K562 (cell line): Measurements from ENCODE around the gene SLC35G1. TPM values are rescaled to one million over a fixed set of nuclear protein-coding genes. Genes with fewer than 3 reads are reported as not detected.

ENCODE experiments used
- ATAC-seq: fragments of 200-7000 bp; cut with Tn5 transposase; 3 replicates; pipeline ENCODE4 v1.9.1; 2020; ENCODE audit warnings: moderate library complexity
- BruUV-seq: library from RNA; stranded (reverse); fragments of 400-500 nt; replicated peaks from 2 replicates; lab custom pipeline; 2021; lab: Mats Ljungman, UMichigan
- CTCF ChIA-PET: fragments of 300-600 bp; formaldehyde crosslinking; extraction: SDS; loops from one replicate; lab custom pipeline; 2021; ENCODE audit warnings: low intra/inter-chr PET ratio; lab: Yijun Ruan, JAX
- POLR2A ChIA-PET: fragments of 300-600, 350-650 bp; sonication (Branson Sonifier 250); formaldehyde crosslinking; extraction: SDS; loops from one replicate; lab custom pipeline; 2021; ENCODE audit warnings: antibody characterized with exemption, inconsistent platforms; lab: Yijun Ruan, JAX
- DNase-seq, 4 experiments: peaks; one replicate each; pipeline versions ENCODE4 v3.0.0 to v3.0.0-alpha.2; 2011 to 2018; ENCODE audit warnings: low spot score in 3 of 4, mixed read lengths in 3 of 4; ENCODE audit errors: extremely low read depth in 1 of 4
- FAIRE-seq: peaks from 2 replicates; lab custom pipeline; 2011; peaks lifted over from hg19 to GRCh38; lab: Jason Lieb, UNC
- H2AFZ ChIP-seq: 2 replicates; pipeline ENCODE4 v1.6.0; 2011; ENCODE audit warnings: low read depth, low read length, control low read depth, inconsistent platforms
- H3K27ac ChIP-seq: fragments of 200-600 bp; 3 replicates; pipeline ENCODE4 v1.8.0; 2011; ENCODE audit warnings: low read depth, mild to moderate bottlenecking, control low read depth, inconsistent platforms, low read length, moderate library complexity, mixed read lengths; ENCODE audit errors: extremely low read depth
- H3K27me3 ChIP-seq, 2 experiments: fragments of 300-600 bp in 1 of 2; 2 replicates in 1 of 2; 3 replicates in 1 of 2; pipeline versions ENCODE4 v1.6.0 to v1.8.0; 2011; ENCODE audit warnings: inconsistent platforms in 2 of 2, low read length in 2 of 2, mild to moderate bottlenecking in 1 of 2, mixed read lengths in 1 of 2, moderate library complexity in 1 of 2; ENCODE audit not compliant: control insufficient read depth in 2 of 2, insufficient read depth in 2 of 2
- H3K36me3 ChIP-seq: fragments of 300-600 bp; 3 replicates; pipeline ENCODE4 v1.8.0; 2011; ENCODE audit warnings: mild to moderate bottlenecking, low read length, inconsistent platforms; ENCODE audit not compliant: control insufficient read depth, insufficient read depth
- H3K4me1 ChIP-seq, 2 experiments: fragments of 200-600 bp in 1 of 2; replicated peaks in 1 of 2; 2 replicates in 1 of 2; 3 replicates in 1 of 2; pipeline versions ENCODE4 v1.5.1 to v1.8.0; 2011; ENCODE audit warnings: inconsistent platforms in 2 of 2, low read length in 2 of 2, mild to moderate bottlenecking in 1 of 2, mixed read lengths in 1 of 2, moderate library complexity in 1 of 2; ENCODE audit not compliant: control insufficient read depth in 2 of 2, insufficient read depth in 2 of 2
- H3K4me2 ChIP-seq: 2 replicates; pipeline ENCODE4 v1.6.1; 2011; ENCODE audit warnings: low read length, control low read depth, inconsistent platforms, mixed read lengths; ENCODE audit not compliant: insufficient read depth
- H3K4me3 ChIP-seq: fragments of 200-600 bp; sonication (generic), shearing (Covaris generic); 2 replicates; pipeline ENCODE4 v1.5.1; 2016; ENCODE audit warnings: control low read depth, inconsistent platforms
- H3K79me2 ChIP-seq: fragments of 200-600 bp; 3 replicates; pipeline ENCODE4 v1.8.0; 2011; ENCODE audit warnings: low read length, inconsistent platforms; ENCODE audit not compliant: control insufficient read depth, insufficient read depth
- H3K9ac ChIP-seq, 2 experiments: 2 replicates each; pipeline versions ENCODE4 v1.6.0 to v1.6.1; 2011; ENCODE audit warnings: low read depth in 2 of 2, low read length in 2 of 2, control low read depth in 1 of 2, inconsistent platforms in 1 of 2, mild to moderate bottlenecking in 1 of 2, mixed read lengths in 1 of 2; ENCODE audit not compliant: insufficient read depth in 1 of 2
- H3K9me1 ChIP-seq: one replicate; pipeline ENCODE4 v1.6.0; 2011; ENCODE audit warnings: inconsistent platforms, mild to moderate bottlenecking, low read length, moderate library complexity; ENCODE audit not compliant: control insufficient read depth, insufficient read depth
- H3K9me3 ChIP-seq: replicated peaks from 2 replicates; pipeline ENCODE4 v1.5.1; 2011; ENCODE audit warnings: low read depth, low read length, inconsistent platforms; ENCODE audit not compliant: control insufficient read depth, insufficient read depth
- H4K20me1 ChIP-seq: replicated peaks from 2 replicates; pipeline ENCODE4 v1.6.1; 2011; ENCODE audit warnings: low read length, inconsistent platforms, mixed read lengths; ENCODE audit not compliant: control insufficient read depth, insufficient read depth
- CBX8 ChIP-seq: fragments of 200-600 bp; sonication (generic); IDR thresholded peaks from 2 replicates; pipeline ENCODE4 v1.6.1; 2012; ENCODE audit warnings: borderline replicate concordance, mixed run types, low read depth, mild to moderate bottlenecking, moderate library complexity, mixed read lengths, low read length, control low read depth, inconsistent platforms; ENCODE audit not compliant: poor library complexity, severe bottlenecking; ENCODE audit errors: extremely low read depth
- CEBPG ChIP-seq, 3 experiments: fragments of 200-800 bp in 1 of 3; sonication (Bioruptor generic) in 1 of 3; sonication (generic) in 1 of 3; formaldehyde crosslinking in 1 of 3; IDR thresholded peaks in 2 of 3; conservative IDR thresholded peaks in 1 of 3; 2 replicates each; pipeline versions ENCODE4 v1.6.1 to v1.8.0; 2016 to 2022; ENCODE audit warnings: missing compliant biosample characterization in 2 of 3, missing genetic modification characterization in 2 of 3, mild to moderate bottlenecking in 1 of 3, missing genetic modification reagents in 1 of 3
- CREB5 ChIP-seq: fragments of 250-450 bp; sonication (Bioruptor Pico); IDR thresholded peaks from 2 replicates; pipeline ENCODE4 v1.5.0; 2020; ENCODE audit warnings: mild to moderate bottlenecking
- FOS ChIP-seq: IDR thresholded peaks from 3 replicates; pipeline ENCODE4 v1.6.1; 2011; ENCODE audit not compliant: insufficient read length; ENCODE audit errors: extremely low read depth
- HMGN3 ChIP-seq: IDR thresholded peaks from 2 replicates; pipeline ENCODE4 v1.6.1; 2011; ENCODE audit warnings: borderline replicate concordance, low read depth, mild to moderate bottlenecking, mixed read lengths, low read length; ENCODE audit not compliant: insufficient read length; ENCODE audit errors: extremely low read depth
- HOMEZ ChIP-seq: fragments of 250-450 bp; sonication (Bioruptor Pico); IDR thresholded peaks from 2 replicates; pipeline ENCODE4 v1.4.0; 2020; ENCODE audit warnings: mild to moderate bottlenecking, moderate library complexity
- NBN ChIP-seq: fragments of 450-650 bp; IDR thresholded peaks from 2 replicates; pipeline ENCODE4 v1.6.1; 2016; ENCODE audit warnings: low read depth, mild to moderate bottlenecking
- NFE2L1 ChIP-seq: fragments of 450-650 bp; IDR thresholded peaks from 2 replicates; pipeline ENCODE4 v1.6.1; 2016; ENCODE audit warnings: missing genetic modification characterization, low read depth, mild to moderate bottlenecking, missing compliant biosample characterization, moderate library complexity, borderline replicate concordance
- ZC3H4 ChIP-seq: sonication (generic); formaldehyde crosslinking; IDR thresholded peaks from 2 replicates; pipeline ENCODE4 v1.9.0; 2021; ENCODE audit warnings: missing genetic modification reagents, borderline replicate concordance
- ZFP36 ChIP-seq: fragments of 150-350 bp; IDR thresholded peaks from 2 replicates; pipeline ENCODE4 v1.6.1; 2018; ENCODE audit warnings: low read length, low read depth; ENCODE audit not compliant: partially characterized antibody
- ZKSCAN3 ChIP-seq: fragments of 250-450 bp; sonication (Bioruptor Pico); IDR thresholded peaks from 2 replicates; pipeline ENCODE4 v1.4.0; 2020
- ZNF324 ChIP-seq: fragments of 250-450 bp; sonication (Bioruptor Pico); IDR thresholded peaks from 2 replicates; pipeline ENCODE4 v1.4.0; 2020; ENCODE audit warnings: mild to moderate bottlenecking
- WGBS: fragments of 100-300 bp; shearing (Covaris generic); methylation state at CpG from one replicate; pipeline ENCODE4 v1.1.6; 2016; ENCODE audit warnings: low coverage, mixed read lengths; ENCODE audit not compliant: insufficient coverage; ENCODE audit errors: missing lambda C conversion rate; 5-methylcytosine and 5-hydroxymethylcytosine counted together
- in situ Hi-C: fragments of 300-500 bp; cut with MboI; formaldehyde crosslinking; loops from 4 replicates; pipeline ENCODE4 v1.15.0; 2018; ENCODE audit warnings: inconsistent platforms, mixed read lengths
- intact Hi-C: fragments of 100-400 bp; cut with micrococcal nuclease; formaldehyde crosslinking; loops from 2 replicates; pipeline ENCODE4 v1.14.2; 2022
- polyA plus RNA-seq, 8 experiments: library from polyadenylated mRNA; depleted of rRNA in 4 of 8; stranded (reverse) in 5 of 8; unstranded in 3 of 8; fragments of >200 nt; fragmentation: Nextera tagmentation in 2 of 8; fragmentation: Illumina TruSeq in 1 of 8; extraction: Ambion mirVana in 2 of 8; extraction: Trizol in 1 of 8; gene quantifications; 2 replicates each; pipeline versions ENCODE4 v1.2.1 to v1.2.3, GENCODE V29; 2011 to 2014; ENCODE audit warnings: inconsistent platforms in 1 of 8, missing spikeins in 1 of 8
- total RNA-seq, 7 experiments: library from RNA; depleted of rRNA in 6 of 7; stranded (reverse); fragments of >200 nt in 6 of 7; fragmentation: Illumina TruSeq in 2 of 7; extraction: Trizol in 2 of 7; gene quantifications; 2 replicates each; pipeline versions ENCODE4 v1.2.1 to v1.2.3, GENCODE V29; 2011 to 2021; ENCODE audit warnings: low replicate concordance in 1 of 7

SLC35G1 gene
- total and polyA plus RNA-seq, 9 of the 15 experiments (the other 6 are each of a cell fraction or from before 2014, with no cell fraction given), result 0.76 to 8.5 (median 4.9) TPM

- TF ChIP-seq ZKSCAN3 (CRISPR knock-in tag), result no peak
- no peak for TF ChIP-seq CREB5 (CRISPR knock-in tag)
- no peak for TF ChIP-seq ZFP36
- TF ChIP-seq HMGN3, result no peak
- TF ChIP-seq NFE2L1, result peak; percentile 93
These were observed 20.2 kb upstream of the SLC35G1 start (continued) for GRCh38 chr10:93873420-93874115.

GRCh38 chr10:93874309-93875031 lies 19.3 kb upstream of the SLC35G1 start:
- WGBS, result 0% methylated on average over 3 of the region's 3 CpGs
- ATAC-seq, result no peak
- no peaks in the 10 kb centered on the region for H3K79me2 ChIP-seq
- TF ChIP-seq ZNF324 (CRISPR knock-in tag) (no peak), CBX8 (no peak), CEBPG (CRISPR knock-in tag; IDR thresholded peaks at IDR 0.05) (no peak), CEBPG (tag; conservative IDR thresholded peaks at IDR 0.05 in 1 of 2, IDR thresholded peaks at IDR 0.05 in 1 of 2) (0 out of 4 replicates have a peak, but pooled peaks of 1 of the 2 experiments have one; percentile 34), ZC3H4 (CRISPR knock-in tag) (no peak), NBN (no peak), FOS (no peak), HOMEZ (CRISPR knock-in tag) (no peak)
- TF ChIP-seq, all 486 proteins: peak for 1
- intact Hi-C loops, result no loop called here
- POLR2A ChIA-PET, result interaction anchor here (0.9 kb wide), 1 partner anchor 21 kb away, joined by 4 read pairs; no protein-coding TSS in a partner anchor
- Histone ChIP-seq H3K4me1 (peaks cover 0 to 10% of the 10 kb centered on the region in 2 experiments; a peak in 2 of 5 replicates), H3K36me3 (no peaks in the 10 kb centered on the region), H3K27me3 (peaks cover 0 to 2% of the 10 kb centered on the region in 2 experiments; a peak in 1 of 5 replicates), H3K27ac (no peak overlapping the region), H3K9me1 (no peaks in the 10 kb centered on the region), H3K4me2 (no peak overlapping the region), H3K9ac (no peak overlapping the region), H4K20me1 (no peaks in the 10 kb centered on the region), H3K9me3 (no peaks in the 10 kb centered on the region), H2AFZ (no peak overlapping the region), H3K4me3 (no peak overlapping the region)
- DNase-seq (no peak), FAIRE-seq (no peak)
- in situ Hi-C loops, result no loop called here
- CTCF ChIA-PET, result no interaction called here
- no TSS peak for BruUV-seq
